Naive thymus-derived CD4-positive, alpha-beta T cell (primary cell): ENCODE results near the gene ARSG. TPM values are rescaled to one million over a fixed set of nuclear protein-coding genes. Genes with fewer than 3 reads are reported as not detected.

Source experiments
- ATAC-seq: fragments of 150-1000 bp; cut with Tn5 transposase; 2 replicates; pipeline ENCODE4 v1.10.0; 2021; ENCODE audit warnings: mild to moderate bottlenecking, moderate library complexity
- CTCF ChIA-PET: fragments of 350-600 bp; sonication (Branson Sonifier 250); formaldehyde crosslinking; loops from one replicate; lab custom pipeline; 2021; ENCODE audit warnings: antibody characterized with exemption; lab: Charles Lee
- POLR2A ChIA-PET: fragments of 350-600 bp; sonication (Branson Sonifier 250); formaldehyde crosslinking; loops from one replicate; lab custom pipeline; 2021; ENCODE audit warnings: antibody characterized with exemption, inconsistent platforms; lab: Charles Lee
- DNase-seq, 9 donors: peaks; one replicate each; pipeline versions ENCODE4 v3.0.0 to v3.0.0-alpha.2; 2020 to 2022; ENCODE audit warnings: mixed read lengths in 1 of 9
- H3K27ac ChIP-seq: one replicate; pipeline ENCODE4 v1.7.0; 2013; ENCODE audit warnings: mild to moderate bottlenecking, low read depth, low read length, moderate library complexity
- H3K27me3 ChIP-seq, 2 donors: one replicate each; pipeline ENCODE4 v1.7.0; 2013; ENCODE audit warnings: low read length in 2 of 2, mild to moderate bottlenecking in 2 of 2, moderate library complexity in 2 of 2; ENCODE audit not compliant: control insufficient read depth in 2 of 2, insufficient read depth in 2 of 2
- H3K36me3 ChIP-seq, 3 experiments: 1 replicate in 2 of 3; 2 replicates in 1 of 3; pipeline ENCODE4 v1.7.0; 2013; ENCODE audit warnings: low read length in 3 of 3, mild to moderate bottlenecking in 3 of 3, moderate library complexity in 1 of 3; ENCODE audit not compliant: insufficient read depth in 3 of 3, control insufficient read depth in 2 of 3
- H3K4me1 ChIP-seq, 2 donors: one replicate each; pipeline ENCODE4 v1.7.0; 2013; ENCODE audit warnings: low read length in 2 of 2, mild to moderate bottlenecking in 2 of 2, moderate library complexity in 1 of 2; ENCODE audit not compliant: control insufficient read depth in 2 of 2, insufficient read depth in 2 of 2
- H3K4me3 ChIP-seq: 2 replicates; pipeline ENCODE4 v1.7.0; 2013; ENCODE audit warnings: mild to moderate bottlenecking, low read length
- H3K9me3 ChIP-seq, 3 experiments: 1 replicate in 2 of 3; 2 replicates in 1 of 3; pipeline ENCODE4 v1.7.0; 2013; ENCODE audit warnings: low read length in 3 of 3; ENCODE audit not compliant: control insufficient read depth in 2 of 3
- H3K27ac Mint-ChIP-seq, 9 donors: one replicate each; pipeline ENCODE4 v1.8.0; 2020 to 2022; ENCODE audit warnings: mixed read lengths in 9 of 9, mild to moderate bottlenecking in 8 of 9, moderate library complexity in 5 of 9, inconsistent platforms in 2 of 9
- H3K27me3 Mint-ChIP-seq, 5 donors: one replicate each; pipeline ENCODE4 v1.8.0; 2021 to 2022; ENCODE audit warnings: mixed read lengths in 5 of 5, mild to moderate bottlenecking in 1 of 5
- H3K36me3 Mint-ChIP-seq, 5 donors: one replicate each; pipeline ENCODE4 v1.8.0; 2020 to 2022; ENCODE audit warnings: mixed read lengths in 5 of 5, mild to moderate bottlenecking in 3 of 5, inconsistent platforms in 1 of 5
- H3K4me1 Mint-ChIP-seq, 7 donors: one replicate each; pipeline ENCODE4 v1.8.0; 2020 to 2022; ENCODE audit warnings: mixed read lengths in 7 of 7, mild to moderate bottlenecking in 3 of 7, inconsistent platforms in 1 of 7
- H3K4me3 Mint-ChIP-seq, 10 donors: one replicate each; pipeline ENCODE4 v1.8.0; 2020 to 2022; ENCODE audit warnings: mild to moderate bottlenecking in 10 of 10, mixed read lengths in 10 of 10, moderate library complexity in 6 of 10, inconsistent platforms in 2 of 10
- H3K9me3 Mint-ChIP-seq, 11 donors: one replicate each; pipeline ENCODE4 v1.8.0; 2020 to 2022; ENCODE audit warnings: mixed read lengths in 11 of 11, mild to moderate bottlenecking in 4 of 11, inconsistent platforms in 1 of 11, moderate library complexity in 1 of 11
- intact Hi-C, 2 donors: fragments of 100-400 bp; cut with micrococcal nuclease; formaldehyde crosslinking; loops; one replicate each; pipeline ENCODE4 v1.15.1; 2023
- microRNA-seq: library from miRNA; unstranded; fragments of <30 nt; microRNA quantifications from one replicate; pipeline ENCODE4 v1.2.0, GENCODE V29; 2022; ENCODE audit warnings: borderline microRNAs expressed
- polyA plus RNA-seq, 2 donors: library from polyadenylated mRNA; unstranded; fragments of 300-500 nt; fragmentation: Illumina TruSeq; gene quantifications; one replicate each; pipeline ENCODE4 v1.2.3, GENCODE V29; 2021
- total RNA-seq, 6 experiments: library from RNA in 5 of 6; stranded (reverse) in 5 of 6; gene quantifications; 1 replicate in 5 of 6; 2 replicates in 1 of 6; pipeline ENCODE4 v1.2.3 and lab custom pipeline; 2021 to 2026

Gene ARSG
- total and polyA plus RNA-seq, 7 experiments from 2014 or later = 7.3 to 20.0 (median 12.6) TPM

DNA sequence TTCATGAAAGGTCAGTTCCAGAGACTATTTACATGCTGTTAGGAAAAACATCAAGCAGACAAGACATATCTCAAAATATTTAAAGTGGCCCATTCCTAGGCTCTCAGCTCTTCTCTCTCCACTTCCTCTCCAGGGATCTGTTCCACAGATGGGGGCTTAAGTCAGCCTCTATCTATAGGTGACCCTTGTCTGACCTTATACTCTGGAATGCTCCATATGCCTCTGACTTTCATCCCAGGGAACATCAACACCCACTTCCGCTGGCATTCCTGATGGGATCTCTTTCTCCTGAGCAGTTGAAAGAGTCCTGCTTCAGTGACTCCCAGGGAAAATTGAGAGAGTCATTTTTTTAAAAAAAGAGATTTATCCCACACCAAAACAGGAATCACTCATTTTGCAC, 177.5 kb downstream of the ARSG start:
- peaks cover 0 to 6% (median 0%) of the 10 kb centered on the region in 7 donors for H3K4me1 Mint-ChIP-seq
- H3K27ac Mint-ChIP-seq = no peak overlapping the region
- Histone ChIP-seq H3K27me3 (no peaks in the 10 kb centered on the region), H3K27ac (no peak overlapping the region), H3K36me3 (no peaks in the 10 kb centered on the region), H3K4me1 (no peaks in the 10 kb centered on the region), H3K4me3 (no peak overlapping the region), H3K9me3 (no peaks in the 10 kb centered on the region)
- intact Hi-C loops = loop anchor here in 1 of 2 donors (10.0 kb wide), 1 partner anchor 1094 kb away; the partner anchor contains the start of gene PITPNC1
- no peaks in the 10 kb centered on the region for H3K9me3 Mint-ChIP-seq
- no peaks in the 10 kb centered on the region for H3K36me3 Mint-ChIP-seq
- ATAC-seq = no peak
- POLR2A ChIA-PET = no interaction called here
- CTCF ChIA-PET = interaction anchor here (1.1 kb wide), 1 partner anchor 37 kb away, joined by 3 read pairs; no protein-coding TSS in a partner anchor
- no peak overlapping the region for H3K4me3 Mint-ChIP-seq
- H3K27me3 Mint-ChIP-seq = peaks cover 0 to 41% (median 6%) of the 10 kb centered on the region in 5 donors
- DNase-seq = no peak

Small RNA genes within 50 kb of the gene (microRNA-seq; reads per million reads assigned to microRNA genes)
- not detected for gene MIR635

Other genes starting within 250 kb of the ARSG start
- 10 to 100 TPM; 47.6 to 85.5 (median 73.8) TPM for gene AMZ2, start 43.5 kb upstream of the ARSG start, total RNA-seq
- 100 to 1,000 TPM in 1 of 2 donors, 10 to 100 TPM in 1; 98.4 to 103 TPM for gene AMZ2, start 43.5 kb upstream of the ARSG start, polyA plus RNA-seq
- gene SLC16A6, start 368 bp upstream of the ARSG start, total RNA-seq = 10 to 100 TPM in 1 of 5 experiments, 1 to 10 TPM in 4; 4.0 to 12.5 (median 6.8) TPM
- 1 to 10 TPM in 1 of 2 donors, under 1 TPM in 1; 0.74 to 1.1 TPM for gene SLC16A6, start 368 bp upstream of the ARSG start, polyA plus RNA-seq
- 10 to 100 TPM in 2 of 5 experiments, 1 to 10 TPM in 3; 3.6 to 16.5 (median 4.9) TPM for gene WIPI1, start 166.0 kb downstream of the ARSG start, total RNA-seq
- 1 to 10 TPM; 1.7 to 2.0 TPM for gene WIPI1, start 166.0 kb downstream of the ARSG start, polyA plus RNA-seq
- gene PRKAR1A, start 220.9 kb downstream of the ARSG start, total RNA-seq = 100 to 1,000 TPM; 115 to 224 (median 156) TPM
- 100 to 1,000 TPM; 156 to 181 TPM for gene PRKAR1A, start 220.9 kb downstream of the ARSG start, polyA plus RNA-seq